Liver (tissue), 9 donors: ENCODE results near the gene TOR4A. TPM values are rescaled to one million over a fixed set of nuclear protein-coding genes. Genes with fewer than 3 reads are reported as not detected.

Experiments
- DNase-seq: peaks from one replicate; pipeline ENCODE4 v3.0.0-alpha.2; 2017; ENCODE audit warnings: low spot score
- H3K27ac ChIP-seq, 2 donors: one replicate each; pipeline ENCODE4 v1.7.0; 2013; ENCODE audit warnings: inconsistent platforms in 2 of 2, low read length in 2 of 2, control low read depth in 1 of 2, low read depth in 1 of 2, mild to moderate bottlenecking in 1 of 2
- H3K27me3 ChIP-seq, 4 donors: one replicate each; pipeline versions ENCODE4 v1.6.1 to v1.7.0; 2013; ENCODE audit warnings: low read length in 3 of 4, inconsistent platforms in 1 of 4, mild to moderate bottlenecking in 1 of 4, moderate library complexity in 1 of 4; ENCODE audit not compliant: control insufficient read depth in 4 of 4, insufficient read depth in 4 of 4
- H3K36me3 ChIP-seq, 4 donors: one replicate each; pipeline versions ENCODE4 v1.6.1 to v1.7.0; 2013; ENCODE audit warnings: low read length in 3 of 4, mild to moderate bottlenecking in 3 of 4, low read depth in 1 of 4, moderate library complexity in 1 of 4; ENCODE audit not compliant: control insufficient read depth in 4 of 4, insufficient read depth in 3 of 4
- H3K4me1 ChIP-seq, 4 donors: one replicate each; pipeline versions ENCODE4 v1.6.1 to v1.7.0; 2013; ENCODE audit warnings: low read length in 3 of 4, mild to moderate bottlenecking in 3 of 4, moderate library complexity in 1 of 4; ENCODE audit not compliant: control insufficient read depth in 4 of 4, insufficient read depth in 4 of 4
- H3K4me3 ChIP-seq, 3 donors: one replicate each; pipeline versions ENCODE4 v1.6.1 to v1.7.0; 2013; ENCODE audit warnings: low read length in 3 of 3, control low read depth in 1 of 3, low read depth in 1 of 3, mild to moderate bottlenecking in 1 of 3
- H3K9ac ChIP-seq, 2 donors: one replicate each; pipeline ENCODE4 v1.7.0; 2013; ENCODE audit warnings: low read length in 2 of 2, mild to moderate bottlenecking in 2 of 2, moderate library complexity in 2 of 2, control low read depth in 1 of 2, low read depth in 1 of 2
- H3K9me3 ChIP-seq, 4 donors: one replicate each; pipeline versions ENCODE4 v1.6.1 to v1.7.0; 2013; ENCODE audit warnings: low read length in 3 of 4; ENCODE audit not compliant: control insufficient read depth in 4 of 4
- CTCF ChIP-seq: fragments of 150-350 bp; IDR thresholded peaks from 2 replicates; pipeline ENCODE4 v1.5.1; 2017; ENCODE audit warnings: improper control_type of control experiment, low read depth, low read length; ENCODE audit not compliant: missing input control
- EGR1 ChIP-seq, 2 donors: IDR thresholded peaks; 2 replicates each; pipeline ENCODE4 v1.6.1; 2016 to 2018; ENCODE audit warnings: antibody characterized with exemption in 2 of 2, low read depth in 2 of 2
- FOXA1 ChIP-seq: IDR thresholded peaks from 2 replicates; pipeline ENCODE4 v1.6.1; 2016; ENCODE audit warnings: antibody characterized with exemption
- GABPA ChIP-seq, 2 donors: IDR thresholded peaks in 1 of 2; conservative IDR thresholded peaks in 1 of 2; 2 replicates each; pipeline ENCODE4 v1.6.1; 2016; ENCODE audit warnings: antibody characterized with exemption in 2 of 2, mild to moderate bottlenecking in 1 of 2, moderate library complexity in 1 of 2
- JUND ChIP-seq, 2 donors: IDR thresholded peaks; 2 replicates each; pipeline ENCODE4 v1.6.1; 2016; ENCODE audit warnings: antibody characterized with exemption in 2 of 2
- NR2F2 ChIP-seq: IDR thresholded peaks from 2 replicates; pipeline ENCODE4 v1.6.1; 2016; ENCODE audit warnings: antibody characterized with exemption
- TAF1 ChIP-seq: conservative IDR thresholded peaks from 2 replicates; pipeline ENCODE4 v1.6.1; 2016; ENCODE audit warnings: antibody characterized with exemption, mild to moderate bottlenecking
- YY1 ChIP-seq: IDR thresholded peaks from 2 replicates; pipeline ENCODE4 v1.6.1; 2016; ENCODE audit warnings: antibody characterized with exemption, mild to moderate bottlenecking
- ZBTB33 ChIP-seq: IDR thresholded peaks from 2 replicates; pipeline ENCODE4 v1.6.1; 2016; ENCODE audit warnings: antibody characterized with exemption
- WGBS: extraction: QIAGEN DNeasy Blood & Tissue Kit; methylation state at CpG from one replicate; pipeline ENCODE4 v1.1.7; 2013; 5-methylcytosine and 5-hydroxymethylcytosine counted together
- polyA plus RNA-seq, 2 donors: library from polyadenylated mRNA; stranded (reverse) in 1 of 2; unstranded in 1 of 2; fragments of 200-250 nt in 1 of 2; fragments of >200 nt in 1 of 2; fragmentation: Nextera tagmentation in 1 of 2; extraction: Ambion mirVana in 1 of 2; gene quantifications; one replicate each; pipeline versions ENCODE4 v1.2.1 to v1.2.3, GENCODE V29; 2013 to 2015
- total RNA-seq, 2 donors: library from RNA; depleted of rRNA; stranded (reverse); fragments of >200 nt; gene quantifications; one replicate each; pipeline ENCODE4 v1.2.3, GENCODE V29; 2014
- TF ChIP-seq, protein P1 (sequence below): IDR thresholded peaks from 2 replicates; pipeline ENCODE4 v1.6.1; 2016; ENCODE audit warnings: antibody characterized with exemption, mild to moderate bottlenecking
- donor health status: healthy.
- donor health status: healthy.
- donor health status: healthy.
- donor health status: healthy.
- donor health status: healthy.

The TOR4A gene
- total and polyA plus RNA-seq, 4 donors = 0.35 to 5.1 (median 4.3) TPM

GRCh38 chr9:137323531-137324331 is 46.2 kb downstream of the TOR4A start (continued):
- TF ChIP-seq CTCF (no peak), JUND (IDR thresholded peaks at IDR 0.05) (no peak)

GRCh38 chr9:137325124-137325523 is 47.6 kb downstream of the TOR4A start:
- no peaks in the 10 kb centered on the region for H3K9me3 ChIP-seq
- no peak overlapping the region for H3K27ac ChIP-seq
- H3K9ac ChIP-seq = no peak overlapping the region
- no peak for DNase-seq
- no peaks in the 10 kb centered on the region for H3K36me3 ChIP-seq
- peaks cover 0 to 3% (median 1%) of the 10 kb centered on the region in 4 donors for H3K4me1 ChIP-seq
- TF ChIP-seq CTCF (no peak), ZBTB33 (no peak), TAF1 (no peak), NR2F2 (no peak), YY1 (no peak), EGR1 (IDR thresholded peaks at IDR 0.05; ENCODE audit: low read depth in 2 of 2) (no peak), FOXA1 (no peak), JUND (IDR thresholded peaks at IDR 0.05) (no peak), GABPA (IDR thresholded peaks at IDR 0.05 in 1 of 2, conservative IDR thresholded peaks at IDR 0.05 in 1 of 2) (no peak)
- TF ChIP-seq, protein P1, sequence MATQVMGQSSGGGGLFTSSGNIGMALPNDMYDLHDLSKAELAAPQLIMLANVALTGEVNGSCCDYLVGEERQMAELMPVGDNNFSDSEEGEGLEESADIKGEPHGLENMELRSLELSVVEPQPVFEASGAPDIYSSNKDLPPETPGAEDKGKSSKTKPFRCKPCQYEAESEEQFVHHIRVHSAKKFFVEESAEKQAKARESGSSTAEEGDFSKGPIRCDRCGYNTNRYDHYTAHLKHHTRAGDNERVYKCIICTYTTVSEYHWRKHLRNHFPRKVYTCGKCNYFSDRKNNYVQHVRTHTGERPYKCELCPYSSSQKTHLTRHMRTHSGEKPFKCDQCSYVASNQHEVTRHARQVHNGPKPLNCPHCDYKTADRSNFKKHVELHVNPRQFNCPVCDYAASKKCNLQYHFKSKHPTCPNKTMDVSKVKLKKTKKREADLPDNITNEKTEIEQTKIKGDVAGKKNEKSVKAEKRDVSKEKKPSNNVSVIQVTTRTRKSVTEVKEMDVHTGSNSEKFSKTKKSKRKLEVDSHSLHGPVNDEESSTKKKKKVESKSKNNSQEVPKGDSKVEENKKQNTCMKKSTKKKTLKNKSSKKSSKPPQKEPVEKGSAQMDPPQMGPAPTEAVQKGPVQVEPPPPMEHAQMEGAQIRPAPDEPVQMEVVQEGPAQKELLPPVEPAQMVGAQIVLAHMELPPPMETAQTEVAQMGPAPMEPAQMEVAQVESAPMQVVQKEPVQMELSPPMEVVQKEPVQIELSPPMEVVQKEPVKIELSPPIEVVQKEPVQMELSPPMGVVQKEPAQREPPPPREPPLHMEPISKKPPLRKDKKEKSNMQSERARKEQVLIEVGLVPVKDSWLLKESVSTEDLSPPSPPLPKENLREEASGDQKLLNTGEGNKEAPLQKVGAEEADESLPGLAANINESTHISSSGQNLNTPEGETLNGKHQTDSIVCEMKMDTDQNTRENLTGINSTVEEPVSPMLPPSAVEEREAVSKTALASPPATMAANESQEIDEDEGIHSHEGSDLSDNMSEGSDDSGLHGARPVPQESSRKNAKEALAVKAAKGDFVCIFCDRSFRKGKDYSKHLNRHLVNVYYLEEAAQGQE = no peak
- H3K27me3 ChIP-seq = no peaks in the 10 kb centered on the region
- 95% methylated on average over 10 of the region's 10 CpGs for whole genome bisulfite sequencing
- no peak overlapping the region for H3K4me3 ChIP-seq
